LoVo (cell line): Measurements from ENCODE around the gene UQCRFS1.
"Not testable (repeated sequence)": the region's sequence is repeated elsewhere in the genome, so short reads cannot be mapped to it uniquely, and the experiment has no call there.

Experiments
- DNase-seq: peaks from one replicate; pipeline ENCODE4 v3.0.0-alpha.2; 2016; ENCODE audit warnings: low spot score

UQCRFS1 gene

GRCh38 chr19:29214411-29214810 is 1.5 kb upstream of the UQCRFS1 start:
- DNase-seq, result no peak

- no peak for DNase-seq
These were observed 649 bp downstream of the UQCRFS1 start for GRCh38 chr19:29212356-29212647.

DNA sequence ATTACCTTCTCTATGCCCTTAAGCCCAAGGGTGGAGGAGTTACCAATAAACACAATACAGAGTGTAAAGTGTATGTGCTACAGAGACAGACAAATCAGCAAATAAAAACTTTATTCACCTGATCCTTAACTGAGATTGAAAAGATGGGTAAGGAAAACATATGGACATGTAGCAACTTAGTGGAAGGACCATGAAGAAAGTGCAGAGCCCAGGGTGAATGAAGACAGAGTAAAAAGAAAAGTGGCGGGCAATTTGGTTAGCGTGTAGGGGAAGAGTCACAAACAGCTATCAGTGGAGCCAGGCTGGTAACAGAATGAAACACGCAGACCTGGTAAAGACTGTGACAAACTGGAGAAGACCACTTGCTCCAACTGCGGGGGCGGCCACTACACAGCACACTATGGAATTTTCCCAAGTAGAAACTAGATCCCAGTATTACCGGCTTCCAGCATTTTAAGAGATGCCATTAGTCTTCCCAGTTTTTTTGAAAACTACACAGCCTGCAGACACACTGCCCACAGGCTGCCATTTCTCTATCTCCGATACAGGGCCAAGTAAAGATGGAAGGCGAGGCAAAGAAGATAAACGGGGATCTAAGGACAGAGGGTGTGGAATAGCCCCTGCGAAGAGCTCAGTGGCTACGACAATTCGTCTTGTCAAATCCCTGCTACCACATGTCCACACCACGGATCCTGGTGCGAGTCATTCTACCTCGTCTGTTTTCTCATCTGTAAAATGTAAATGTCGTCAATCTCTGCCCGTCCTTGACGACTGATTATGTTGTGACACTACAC is 1.2 kb downstream of the UQCRFS1 start:
- DNase-seq, result no peak

GRCh38 chr19:29211041-29211440 is 1.9 kb downstream of the UQCRFS1 start:
- not testable (repeated sequence) for DNase-seq

DNA sequence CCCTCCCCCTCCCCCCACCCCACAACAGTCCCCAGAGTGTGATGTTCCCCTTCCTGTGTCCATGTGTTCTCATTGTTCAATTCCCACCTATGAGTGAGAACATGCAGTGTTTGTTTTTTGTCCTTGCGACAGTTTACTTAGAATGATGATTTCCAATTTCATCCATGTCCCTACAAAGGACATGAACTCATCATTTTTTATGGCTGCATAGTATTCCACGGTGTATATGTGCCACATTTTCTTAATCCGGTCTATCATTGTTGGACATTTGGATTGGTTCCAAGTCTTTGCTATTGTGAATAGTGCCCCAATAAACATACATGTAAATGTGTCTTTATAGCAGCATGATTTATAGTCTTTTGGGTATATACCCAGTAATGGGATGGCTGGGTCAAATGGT is 2.4 kb downstream of the UQCRFS1 start:
- not testable (repeated sequence) for DNase-seq

GRCh38 chr19:29207403-29208187 is 5.4 kb downstream of the UQCRFS1 start:
- not testable (repeated sequence) for DNase-seq

- no peak for DNase-seq
These were observed 6.5 kb downstream of the UQCRFS1 start for GRCh38 chr19:29206453-29206852.

GRCh38 chr19:29202281-29202680 is 10.7 kb downstream of the UQCRFS1 start:
- DNase-seq, result no peak

- no peak for DNase-seq
These were observed 11.1 kb downstream of the UQCRFS1 start for GRCh38 chr19:29201855-29202254.

DNA sequence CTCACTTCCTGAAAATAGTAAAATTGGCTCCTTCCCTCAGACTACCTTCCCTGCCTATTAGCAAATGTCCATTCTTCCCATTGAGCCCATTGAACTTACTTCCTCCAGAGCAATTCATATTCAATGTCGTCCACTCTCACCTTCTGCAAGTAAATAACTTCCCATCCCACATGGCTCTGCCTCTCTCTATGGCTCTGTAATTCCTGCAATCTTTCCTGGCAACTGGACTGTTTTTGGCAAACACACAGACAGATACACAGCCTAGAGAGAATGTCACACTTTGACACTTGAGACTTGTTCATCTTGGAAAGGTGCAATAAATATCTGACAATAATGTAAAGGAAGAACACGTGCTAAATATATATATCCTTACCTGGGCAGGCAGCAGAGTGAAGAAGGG is 18.3 kb downstream of the UQCRFS1 start:
- DNase-seq, result no peak

GRCh38 chr19:29193155-29193554 is 19.8 kb downstream of the UQCRFS1 start:
- no peak for DNase-seq

- DNase-seq, result no peak
These were observed 21.9 kb downstream of the UQCRFS1 start for GRCh38 chr19:29191005-29191404.

DNA sequence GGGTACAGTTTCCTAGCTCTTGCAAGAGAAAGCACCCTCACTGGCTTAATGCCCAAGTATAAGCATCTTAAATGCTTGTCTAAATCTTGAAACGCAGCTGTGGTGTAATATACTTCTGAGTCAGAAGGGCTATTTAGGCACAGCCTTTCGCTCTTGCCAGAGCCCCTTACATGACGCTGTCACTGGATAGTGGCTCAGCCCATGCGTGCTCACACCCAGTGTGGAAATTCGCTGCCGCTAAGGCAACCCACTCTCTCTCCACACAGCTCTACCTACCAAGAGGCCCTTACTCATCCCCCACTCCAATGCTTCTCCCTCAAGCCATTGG is 24.0 kb downstream of the UQCRFS1 start:
- DNase-seq, result no peak

GRCh38 chr19:29188289-29189032 is 24.5 kb downstream of the UQCRFS1 start:
- no peak for DNase-seq

- DNase-seq, result no peak
These were observed 25.3 kb downstream of the UQCRFS1 start for GRCh38 chr19:29187676-29188075.

- DNase-seq, result no peak
These were observed 27.5 kb downstream of the UQCRFS1 start for GRCh38 chr19:29185427-29185826.

- no peak for DNase-seq
These were observed 35.8 kb downstream of the UQCRFS1 start for GRCh38 chr19:29176981-29177754.

GRCh38 chr19:29173896-29174295 is 39.1 kb downstream of the UQCRFS1 start:
- no peak for DNase-seq

DNA sequence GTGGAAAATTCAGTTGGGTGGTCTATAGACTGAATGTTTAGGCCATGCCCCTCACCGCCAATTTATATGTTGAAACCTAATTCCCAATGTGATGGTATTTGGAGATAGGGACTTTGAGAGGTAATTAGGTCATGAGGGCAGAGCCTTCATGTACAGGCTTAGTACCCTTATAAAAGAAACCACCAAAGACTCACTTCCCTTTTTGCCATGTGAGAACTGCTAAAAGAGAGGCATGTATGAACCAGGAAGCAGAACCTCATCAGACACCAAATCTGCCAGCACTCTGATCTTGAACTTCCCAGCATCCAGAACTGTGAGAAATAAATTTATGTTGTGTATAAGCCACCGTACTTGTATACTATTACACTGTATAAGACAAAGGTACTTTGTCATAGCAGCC is 40.6 kb downstream of the UQCRFS1 start:
- DNase-seq, result no peak

GRCh38 chr19:29171525-29171924 is 41.4 kb downstream of the UQCRFS1 start:
- peak; percentile 1 for DNase-seq

GRCh38 chr19:29170554-29170953 is 42.4 kb downstream of the UQCRFS1 start:
- DNase-seq, result no peak

DNA sequence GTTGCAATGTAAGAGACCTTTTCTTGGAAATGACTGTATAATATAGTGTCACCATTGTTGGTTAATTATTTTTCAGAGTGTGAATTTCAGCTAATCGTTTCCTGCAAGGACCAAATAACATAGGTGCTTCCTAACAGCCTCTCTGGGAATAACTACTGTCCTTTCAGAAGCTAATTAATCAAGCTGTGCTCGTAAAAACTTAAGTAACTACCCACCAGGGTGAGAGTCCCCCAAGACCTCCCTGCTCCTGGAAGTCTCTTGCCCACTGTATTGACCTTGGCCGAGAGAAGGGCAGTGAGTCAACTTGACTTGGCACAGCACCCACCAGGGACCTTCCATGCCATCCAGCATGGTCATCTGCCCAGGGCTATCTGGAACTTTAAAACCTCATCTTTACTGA is 50.3 kb downstream of the UQCRFS1 start:
- DNase-seq, result no peak
